NCI-H82 treated with DMSO at 0.1 percent for 48 hours (cell line): ENCODE results near the gene SH3BGRL2.
A peak's percentile ranks its signal among the peaks of the same experiment; 100 is the strongest.
"Not testable (repeated sequence)": the region's sequence is repeated elsewhere in the genome, so short reads cannot be mapped to it uniquely, and the experiment has no call there.

ENCODE experiments used
- DNase-seq: peaks from one replicate; lab custom pipeline; 2025; ENCODE audit not compliant: unreplicated experiment; lab: John Stamatoyannopoulos, UW

SH3BGRL2 gene

GRCh38 chr6:79614326-79615305 lies 16.5 kb upstream of the SH3BGRL2 start:
- DNase-seq, result no peak

- DNase-seq, result no peak
These were observed 13.6 kb upstream of the SH3BGRL2 start for GRCh38 chr6:79617518-79617941.

DNA sequence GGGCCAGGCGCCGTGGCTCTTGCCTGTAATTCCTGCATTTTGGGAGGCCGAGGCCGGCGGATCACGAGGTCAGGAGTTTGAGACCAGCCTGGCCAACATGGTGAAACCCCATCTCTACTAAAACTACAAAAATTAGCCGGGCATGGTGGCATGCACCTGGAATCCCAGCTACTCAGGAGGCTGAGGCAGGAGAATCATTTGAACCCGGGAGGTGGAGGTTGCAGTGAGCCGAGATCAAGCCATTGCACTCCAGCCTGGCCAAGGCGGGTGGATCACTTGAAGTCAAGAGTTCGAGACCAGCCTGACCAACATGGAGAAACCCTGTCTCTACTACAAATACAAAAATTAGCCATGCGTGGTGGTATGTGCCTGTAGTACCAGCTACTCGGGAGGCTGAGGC lies 12.7 kb upstream of the SH3BGRL2 start:
- DNase-seq, result not testable (repeated sequence)

DNA sequence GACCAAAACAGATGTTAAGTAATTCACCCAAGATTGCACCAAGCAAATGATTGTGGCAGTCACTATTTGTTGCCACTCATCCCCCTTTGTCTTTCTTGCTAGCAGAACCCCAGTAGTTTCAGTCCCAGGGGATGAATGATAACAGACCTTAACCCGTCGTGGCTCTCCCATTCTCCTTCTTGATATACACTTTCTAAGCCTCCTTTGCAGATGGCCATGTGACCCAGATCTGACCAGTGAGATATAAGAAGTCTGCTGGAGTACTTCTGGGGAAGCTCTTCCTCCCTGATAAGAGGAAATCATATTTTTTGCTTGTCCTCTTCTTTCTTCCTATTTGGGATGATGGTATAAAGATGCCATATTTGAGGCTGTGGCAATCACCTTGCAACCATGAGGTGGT lies 9.6 kb upstream of the SH3BGRL2 start:
- no peak for DNase-seq

DNA sequence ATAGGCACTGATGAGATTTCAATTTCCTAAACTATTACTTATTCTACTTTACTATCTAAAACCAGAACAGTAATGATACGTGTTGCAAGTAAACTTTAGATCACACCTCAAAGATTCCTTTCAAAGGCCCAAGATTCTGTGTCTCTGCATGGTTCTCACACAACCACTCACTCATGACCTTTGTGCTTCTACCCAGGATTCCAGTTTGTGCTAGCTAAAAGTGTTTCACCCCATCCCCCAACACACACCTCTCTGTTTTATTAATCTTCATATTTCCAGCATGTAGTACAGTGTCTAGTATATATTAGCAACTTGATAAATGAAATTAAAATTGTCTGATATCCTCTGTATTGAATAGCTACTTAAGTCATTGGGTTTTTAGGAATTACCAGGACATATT lies 8.8 kb upstream of the SH3BGRL2 start:
- DNase-seq, result no peak

DNA sequence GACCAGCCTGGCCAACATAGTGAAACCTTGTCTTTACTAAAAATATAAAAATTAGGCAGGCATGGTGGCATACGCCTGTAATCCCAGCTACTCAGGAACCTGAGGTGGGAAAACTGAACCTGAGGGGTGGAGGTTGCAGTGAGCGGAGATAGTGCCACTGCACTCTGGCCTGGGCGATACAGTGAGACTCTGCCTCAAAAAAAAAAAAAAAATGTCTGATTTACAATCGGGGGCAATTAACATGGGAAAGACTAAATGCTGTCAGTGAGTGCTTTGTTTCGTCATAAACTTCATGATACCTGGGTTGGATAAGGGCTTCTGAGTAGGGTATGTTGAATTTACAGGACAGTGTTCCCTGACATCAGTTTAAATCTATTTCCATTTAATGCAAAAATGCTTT lies 8.0 kb upstream of the SH3BGRL2 start:
- DNase-seq, result no peak

DNA sequence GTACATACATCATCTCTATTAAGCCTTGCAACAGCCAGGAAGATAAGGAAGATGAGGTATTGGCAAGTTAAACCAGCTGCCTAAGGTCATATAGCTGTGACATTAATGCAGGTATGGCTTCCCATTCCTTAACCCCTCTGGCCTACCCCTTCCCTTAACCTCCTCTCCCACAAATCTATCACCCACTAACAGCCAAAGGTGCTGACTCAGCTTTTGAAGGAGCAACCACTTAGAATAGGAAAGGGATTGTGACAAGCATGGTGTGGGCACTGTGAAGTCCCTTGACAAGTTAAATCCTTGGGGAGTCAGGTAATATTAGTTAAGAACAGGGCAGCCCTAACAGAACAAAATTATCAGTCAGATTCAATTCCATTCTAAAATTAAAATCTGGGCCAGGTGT lies 5.4 kb upstream of the SH3BGRL2 start:
- DNase-seq, result no peak

DNA sequence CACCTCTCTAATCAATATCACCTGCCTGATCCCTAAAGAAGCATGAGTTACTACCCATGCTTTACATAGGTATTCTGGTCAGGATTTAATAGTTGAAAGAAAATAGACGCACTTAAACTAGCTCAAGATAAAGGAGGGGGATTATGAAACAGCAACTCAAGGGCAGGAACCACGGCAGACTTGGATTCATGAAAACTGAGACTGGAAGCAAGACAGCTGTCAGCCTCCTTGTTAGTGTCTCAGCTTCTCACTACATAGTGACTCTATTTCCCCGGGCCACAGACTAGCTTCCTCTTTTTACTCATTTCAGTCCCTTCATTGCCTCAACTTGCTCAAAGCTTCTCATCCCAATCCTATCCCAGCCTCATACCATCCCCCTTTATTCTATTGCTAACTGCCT lies 4.3 kb upstream of the SH3BGRL2 start:
- no peak for DNase-seq

- no peak for DNase-seq
These were observed 3.7 kb upstream of the SH3BGRL2 start for GRCh38 chr6:79627422-79627821.

- DNase-seq, result no peak
These were observed 2.5 kb upstream of the SH3BGRL2 start for GRCh38 chr6:79628466-79629288.

- DNase-seq, result no peak
These were observed 698 bp upstream of the SH3BGRL2 start for GRCh38 chr6:79630380-79630882.

DNA sequence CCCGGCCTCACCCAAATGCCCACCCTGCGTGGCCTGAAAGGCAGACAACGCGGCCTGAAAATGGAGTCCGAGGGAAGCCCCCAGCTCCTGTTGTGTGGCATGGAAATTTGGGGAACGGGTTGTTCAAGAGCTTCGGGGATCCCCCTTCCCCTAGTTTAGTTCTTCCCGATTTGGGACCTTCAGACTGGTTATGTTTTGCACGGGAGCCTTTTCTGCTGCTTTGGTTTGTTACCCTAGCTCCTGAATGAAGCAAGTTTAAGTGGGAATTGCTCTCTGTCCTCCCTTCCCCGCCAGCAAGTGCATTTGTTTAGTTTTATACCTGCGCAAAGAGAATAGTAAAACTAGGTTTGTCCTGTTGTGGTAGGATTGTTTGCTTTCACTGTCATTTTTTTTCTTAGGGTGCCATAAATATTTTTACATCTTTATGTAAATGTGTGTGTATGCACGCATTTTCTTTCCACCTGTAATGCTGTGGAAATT lies 604 bp downstream of the SH3BGRL2 start:
- no peak for DNase-seq

- no peak for DNase-seq
These were observed 1.5 kb downstream of the SH3BGRL2 start for GRCh38 chr6:79632580-79632979.

- DNase-seq, result no peak
These were observed 3.5 kb downstream of the SH3BGRL2 start for GRCh38 chr6:79634491-79635231.

GRCh38 chr6:79635232-79635543 lies 4.1 kb downstream of the SH3BGRL2 start:
- DNase-seq, result no peak

- no peak for DNase-seq
These were observed 5.5 kb downstream of the SH3BGRL2 start for GRCh38 chr6:79636673-79637072.

GRCh38 chr6:79640146-79641111 lies 9.3 kb downstream of the SH3BGRL2 start:
- peak; percentile 46 for DNase-seq

DNA sequence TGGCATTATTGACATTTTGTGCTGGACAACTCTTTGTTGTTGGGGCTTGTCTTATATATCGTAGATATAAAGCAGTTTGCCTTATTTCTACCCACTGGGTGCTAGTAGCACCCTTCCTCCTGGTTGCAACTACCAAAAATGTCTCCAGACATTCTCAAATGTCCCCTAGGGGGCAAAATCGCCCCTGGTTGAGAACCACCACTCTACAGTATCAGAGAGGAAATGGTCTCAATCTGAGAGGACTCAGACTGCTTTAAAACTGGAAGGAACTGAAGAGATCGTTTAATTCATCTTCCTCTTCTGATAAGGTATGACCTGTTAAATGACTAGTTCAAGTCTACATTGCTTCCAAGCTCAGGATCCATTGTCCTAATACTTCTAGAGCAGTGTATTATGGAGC lies 14.9 kb downstream of the SH3BGRL2 start:
- DNase-seq, result no peak

DNA sequence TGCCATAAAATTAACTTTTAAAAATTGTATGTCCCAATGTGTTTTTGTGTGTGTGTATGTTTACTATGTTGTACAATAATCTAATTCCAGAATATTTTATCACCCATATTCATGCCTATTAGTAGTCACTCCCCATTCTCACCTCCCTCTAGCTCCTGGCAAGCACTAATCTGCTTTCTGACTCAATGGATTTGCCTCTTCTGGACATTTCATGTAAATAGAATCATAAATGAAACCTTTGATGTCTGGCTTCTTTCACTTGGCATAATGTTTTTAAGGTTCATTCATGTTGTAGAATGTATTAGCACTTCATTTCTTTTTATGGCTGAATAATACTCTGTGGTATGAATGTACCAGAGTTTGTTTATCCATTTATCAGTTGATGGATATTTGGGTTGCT lies 15.4 kb downstream of the SH3BGRL2 start:
- DNase-seq, result no peak

GRCh38 chr6:79647741-79648140 lies 16.6 kb downstream of the SH3BGRL2 start:
- no peak for DNase-seq
